Fibroblast of lung (primary cell): ENCODE results near the gene MCF2L. TPM values are rescaled to one million over a fixed set of nuclear protein-coding genes. Genes with fewer than 3 reads are reported as not detected.

ENCODE experiments used
- DNase-seq, 2 donors: peaks; one replicate each; pipeline versions ENCODE4 v3.0.0 to v3.0.0-alpha.2; 2010; ENCODE audit warnings: low read depth in 2 of 2
- H2AFZ ChIP-seq: 2 replicates; pipeline ENCODE4 v1.5.1; 2012; ENCODE audit warnings: low read length, control low read depth, inconsistent platforms
- H3K27ac ChIP-seq: 2 replicates; pipeline ENCODE4 v1.5.1; 2011; ENCODE audit warnings: low read length, control low read depth; ENCODE audit not compliant: insufficient read depth
- H3K27me3 ChIP-seq: 2 replicates; pipeline ENCODE4 v1.5.1; 2011; ENCODE audit warnings: mild to moderate bottlenecking, low read length; ENCODE audit not compliant: control insufficient read depth, insufficient read depth
- H3K36me3 ChIP-seq: 2 replicates; pipeline ENCODE4 v1.5.1; 2011; ENCODE audit warnings: low read length; ENCODE audit not compliant: control insufficient read depth, insufficient read depth
- H3K4me1 ChIP-seq: 2 replicates; pipeline ENCODE4 v1.5.1; 2011; ENCODE audit warnings: low read length; ENCODE audit not compliant: control insufficient read depth, insufficient read depth; ENCODE audit errors: extremely low read depth
- H3K4me2 ChIP-seq: 2 replicates; pipeline ENCODE4 v1.5.1; 2011; ENCODE audit warnings: low read length, control low read depth; ENCODE audit not compliant: insufficient read depth; ENCODE audit errors: extremely low read depth
- H3K4me3 ChIP-seq, 4 experiments: fragments of 200-600 bp in 1 of 4; sonication (generic) in 1 of 4; replicated peaks in 1 of 4; 2 replicates each; pipeline ENCODE4 v1.5.1; 2011 to 2016; ENCODE audit warnings: low read length in 4 of 4, low read depth in 3 of 4, mild to moderate bottlenecking in 3 of 4, control low read depth in 2 of 4, inconsistent platforms in 1 of 4, mixed read lengths in 1 of 4; ENCODE audit not compliant: insufficient read depth in 1 of 4; ENCODE audit errors: control extremely low read depth in 1 of 4
- H3K79me2 ChIP-seq: 2 replicates; pipeline ENCODE4 v1.5.1; 2012; ENCODE audit warnings: mild to moderate bottlenecking, low read length, inconsistent platforms; ENCODE audit not compliant: control insufficient read depth, insufficient read depth
- H3K9ac ChIP-seq: 2 replicates; pipeline ENCODE4 v1.5.1; 2011; ENCODE audit warnings: mild to moderate bottlenecking, low read length, control low read depth; ENCODE audit not compliant: insufficient read depth
- H3K9me3 ChIP-seq: 2 replicates; pipeline ENCODE4 v1.5.1; 2012; ENCODE audit warnings: low read depth, low read length; ENCODE audit not compliant: control insufficient read depth, insufficient read depth
- H4K20me1 ChIP-seq: 2 replicates; pipeline ENCODE4 v1.5.1; 2011; ENCODE audit warnings: low read length; ENCODE audit not compliant: control insufficient read depth, insufficient read depth; ENCODE audit errors: extremely low read depth
- EZH2 ChIP-seq: IDR thresholded peaks from 2 replicates; pipeline ENCODE4 v1.5.1; 2012; ENCODE audit warnings: low read length, control low read depth, mild to moderate bottlenecking; ENCODE audit errors: missing control alignments
- polyA plus RNA-seq, 2 donors: library from polyadenylated mRNA; depleted of rRNA in 1 of 2; stranded (reverse) in 1 of 2; unstranded in 1 of 2; fragments of >200 nt; gene quantifications; 2 replicates each; pipeline ENCODE4 v1.2.1, GENCODE V29; 2011 to 2012; ENCODE audit warnings: missing spikeins in 1 of 2
- total RNA-seq: library from RNA; depleted of rRNA; stranded (reverse); fragments of >200 nt; gene quantifications from 2 replicates; pipeline ENCODE4 v1.2.1, GENCODE V29; 2014
- TF ChIP-seq, protein P1 (sequence below), 2 donors: IDR thresholded peaks in 1 of 2; conservative IDR thresholded peaks in 1 of 2; 1 replicate in 1 of 2; 2 replicates in 1 of 2; pipeline ENCODE4 v1.5.1; 2011 to 2012; ENCODE audit warnings: low read length in 2 of 2, control low read depth in 1 of 2, inconsistent platforms in 1 of 2, low read depth in 1 of 2, mild to moderate bottlenecking in 1 of 2

MCF2L gene
- total and polyA plus RNA-seq, 2 donors (not counting 1 experiment from before 2014, with no cell fraction given): 0.18 to 3.3 TPM

DNA sequence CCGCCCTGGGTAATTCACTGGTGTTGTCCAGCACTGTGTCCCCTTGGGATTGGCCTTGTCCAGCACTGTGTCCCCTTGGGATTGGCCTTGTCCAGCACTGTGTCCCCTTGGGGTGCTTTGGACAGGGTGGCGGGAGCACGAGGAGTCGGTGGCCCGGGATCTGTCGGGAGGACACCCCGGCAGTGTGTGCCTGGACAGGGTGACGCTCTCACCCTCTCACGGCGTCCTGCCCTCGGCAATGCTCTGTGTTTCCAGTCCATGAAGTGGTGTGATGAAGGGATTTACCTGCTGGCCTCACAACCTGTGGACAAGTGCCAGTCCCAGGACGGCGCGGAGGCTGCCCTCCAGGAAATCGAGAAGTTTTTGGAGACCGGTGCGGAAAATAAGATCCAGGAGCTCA lies 106.7 kb downstream of the MCF2L start:
- DNase-seq: no peak
- Histone ChIP-seq H3K9ac (no peak overlapping the region), H3K36me3 (no peaks in the 10 kb centered on the region)

DNA sequence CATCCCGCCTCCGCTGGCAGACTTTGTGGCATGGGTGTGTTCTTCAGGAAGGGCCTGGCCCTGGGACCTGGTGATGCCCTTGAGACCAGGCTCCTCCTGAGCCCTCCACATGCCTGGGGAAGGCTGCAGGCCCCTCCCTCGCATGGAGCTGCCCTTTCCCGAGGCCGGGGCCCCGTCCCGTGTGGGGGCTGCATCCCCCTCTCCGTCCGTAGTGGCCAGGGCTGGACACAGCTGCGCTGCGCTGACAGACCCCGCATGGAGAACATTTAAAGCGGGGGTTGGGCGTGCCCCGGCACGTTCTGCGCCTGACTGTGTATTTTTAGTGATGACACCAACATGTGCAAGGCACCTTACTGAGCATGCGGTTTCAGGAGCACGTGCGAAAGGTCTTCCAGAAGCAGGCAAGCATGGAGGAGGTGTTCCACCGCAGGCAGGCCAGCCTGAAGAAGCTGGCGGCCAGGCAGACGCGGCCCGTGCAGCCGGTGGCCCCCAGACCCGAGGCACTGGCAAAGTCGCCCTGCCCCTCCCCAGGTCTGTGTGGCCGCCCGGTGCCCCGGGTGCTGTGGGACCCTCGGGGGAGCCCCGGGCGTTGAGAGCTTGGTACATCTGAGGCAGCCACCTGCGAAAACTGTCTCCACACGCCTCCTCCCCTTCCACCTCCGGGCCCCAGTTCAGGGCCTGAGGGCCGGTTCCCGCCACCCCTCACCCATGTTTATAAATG lies 107.8 kb downstream of the MCF2L start:
- no peak overlapping the region for H3K9ac ChIP-seq
- no peak overlapping the region for H3K4me2 ChIP-seq
- no peaks in the 10 kb centered on the region for H3K4me1 ChIP-seq
- H3K4me3 ChIP-seq: no peak overlapping the region
- no peak for TF ChIP-seq EZH2
- TF ChIP-seq, protein P1, sequence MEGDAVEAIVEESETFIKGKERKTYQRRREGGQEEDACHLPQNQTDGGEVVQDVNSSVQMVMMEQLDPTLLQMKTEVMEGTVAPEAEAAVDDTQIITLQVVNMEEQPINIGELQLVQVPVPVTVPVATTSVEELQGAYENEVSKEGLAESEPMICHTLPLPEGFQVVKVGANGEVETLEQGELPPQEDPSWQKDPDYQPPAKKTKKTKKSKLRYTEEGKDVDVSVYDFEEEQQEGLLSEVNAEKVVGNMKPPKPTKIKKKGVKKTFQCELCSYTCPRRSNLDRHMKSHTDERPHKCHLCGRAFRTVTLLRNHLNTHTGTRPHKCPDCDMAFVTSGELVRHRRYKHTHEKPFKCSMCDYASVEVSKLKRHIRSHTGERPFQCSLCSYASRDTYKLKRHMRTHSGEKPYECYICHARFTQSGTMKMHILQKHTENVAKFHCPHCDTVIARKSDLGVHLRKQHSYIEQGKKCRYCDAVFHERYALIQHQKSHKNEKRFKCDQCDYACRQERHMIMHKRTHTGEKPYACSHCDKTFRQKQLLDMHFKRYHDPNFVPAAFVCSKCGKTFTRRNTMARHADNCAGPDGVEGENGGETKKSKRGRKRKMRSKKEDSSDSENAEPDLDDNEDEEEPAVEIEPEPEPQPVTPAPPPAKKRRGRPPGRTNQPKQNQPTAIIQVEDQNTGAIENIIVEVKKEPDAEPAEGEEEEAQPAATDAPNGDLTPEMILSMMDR (conservative IDR thresholded peaks at IDR 0.05 in 1 of 2, IDR thresholded peaks at IDR 0.05 in 1 of 2; ENCODE audit: low read depth in 1 of 2, low read length in 2 of 2): no peak
- no peaks in the 10 kb centered on the region for H4K20me1 ChIP-seq
- DNase-seq: no peak
- H3K9me3 ChIP-seq: no peaks in the 10 kb centered on the region
- H2AFZ ChIP-seq: no peak overlapping the region
- no peaks in the 10 kb centered on the region for H3K27me3 ChIP-seq
- H3K27ac ChIP-seq: no peak overlapping the region
- H3K36me3 ChIP-seq: no peaks in the 10 kb centered on the region
- no peaks in the 10 kb centered on the region for H3K79me2 ChIP-seq

More for the DNA sequence above, 106.7 kb downstream of the MCF2L start:
- no peak overlapping the region for H3K27ac ChIP-seq
- H4K20me1 ChIP-seq: no peaks in the 10 kb centered on the region
- no peaks in the 10 kb centered on the region for H3K27me3 ChIP-seq
- H2AFZ ChIP-seq: no peak overlapping the region
- no peaks in the 10 kb centered on the region for H3K9me3 ChIP-seq
- no peak overlapping the region for H3K4me3 ChIP-seq
- H3K4me1 ChIP-seq: no peaks in the 10 kb centered on the region
- TF ChIP-seq, protein P1 (conservative IDR thresholded peaks at IDR 0.05 in 1 of 2, IDR thresholded peaks at IDR 0.05 in 1 of 2; ENCODE audit: low read depth in 1 of 2, low read length in 2 of 2): no peak
- H3K4me2 ChIP-seq: no peak overlapping the region
- H3K79me2 ChIP-seq: no peaks in the 10 kb centered on the region

- H3K27ac ChIP-seq: no peak overlapping the region
- H3K4me1 ChIP-seq: no peaks in the 10 kb centered on the region
- DNase-seq: no peak
- no peaks in the 10 kb centered on the region for H3K27me3 ChIP-seq
- no peaks in the 10 kb centered on the region for H3K36me3 ChIP-seq
- H3K9ac ChIP-seq: no peak overlapping the region
- H3K4me3 ChIP-seq: no peak overlapping the region
- H3K4me2 ChIP-seq: no peak overlapping the region
- H2AFZ ChIP-seq: no peak overlapping the region
- no peaks in the 10 kb centered on the region for H4K20me1 ChIP-seq
- TF ChIP-seq EZH2: no peak
- TF ChIP-seq, protein P1 (conservative IDR thresholded peaks at IDR 0.05 in 1 of 2, IDR thresholded peaks at IDR 0.05 in 1 of 2; ENCODE audit: low read depth in 1 of 2, low read length in 2 of 2): no peak
- H3K79me2 ChIP-seq: no peaks in the 10 kb centered on the region
- no peaks in the 10 kb centered on the region for H3K9me3 ChIP-seq
These were observed 108.5 kb downstream of the MCF2L start for GRCh38 chr13:113077566-113077952.
